Neural crest cell (in vitro differentiated cells): ENCODE data around the gene MAP7D3. TPM values are rescaled to one million over a fixed set of nuclear protein-coding genes. Genes with fewer than 3 reads are reported as not detected.

Experiments
- DNase-seq: peaks from one replicate; pipeline ENCODE4 v3.0.0; 2021; ENCODE audit warnings: low read depth, mixed read lengths, low spot score
- H3K27ac Mint-ChIP-seq: one replicate; pipeline ENCODE4 v1.8.0; 2021; ENCODE audit warnings: mild to moderate bottlenecking, mixed read lengths; ENCODE audit not compliant: unreplicated experiment
- H3K27me3 Mint-ChIP-seq: 2 replicates; pipeline ENCODE4 v1.8.0; 2021; ENCODE audit warnings: low read depth, mild to moderate bottlenecking, mixed read lengths
- H3K36me3 Mint-ChIP-seq: 2 replicates; pipeline ENCODE4 v1.8.0; 2021; ENCODE audit warnings: low read depth, mild to moderate bottlenecking, mixed read lengths
- H3K4me1 Mint-ChIP-seq: 2 replicates; pipeline ENCODE4 v1.8.0; 2021; ENCODE audit warnings: mixed read lengths
- H3K4me3 Mint-ChIP-seq: one replicate; pipeline ENCODE4 v1.8.0; 2021; ENCODE audit warnings: mild to moderate bottlenecking, mixed read lengths
- H3K9me3 Mint-ChIP-seq: 2 replicates; pipeline ENCODE4 v1.8.0; 2021; ENCODE audit warnings: mixed read lengths
- CTCF ChIP-seq: fragments of 200-600 bp; sonication (generic); conservative IDR thresholded peaks from 2 replicates; pipeline ENCODE4 v1.5.0; 2021; ENCODE audit warnings: antibody characterized with exemption, mild to moderate bottlenecking
- total RNA-seq: library from RNA; stranded (reverse); gene quantifications from 2 replicates; pipeline ENCODE4 v1.2.1, GENCODE V29; 2021

Gene MAP7D3
- total RNA-seq, 1 donor from 2014 or later = 12.8 TPM

GRCh38 chrX:136166221-136166855 lies 84.9 kb downstream of the MAP7D3 start:
- Mint-ChIP-seq H3K36me3 (peaks cover 3% of the 10 kb centered on the region), H3K27me3 (peaks cover 2% of the 10 kb centered on the region), H3K4me1 (peaks cover 34% of the 10 kb centered on the region), H3K27ac (no peak overlapping the region), H3K4me3 (no peak overlapping the region), H3K9me3 (peaks cover 5% of the 10 kb centered on the region)
- no peak for TF ChIP-seq CTCF
- DNase-seq = no peak

- Mint-ChIP-seq H3K9me3 (peaks cover 5% of the 10 kb centered on the region), H3K4me1 (peaks cover 34% of the 10 kb centered on the region), H3K36me3 (peaks cover 3% of the 10 kb centered on the region), H3K4me3 (no peak overlapping the region), H3K27ac (no peak overlapping the region), H3K27me3 (peaks cover 2% of the 10 kb centered on the region)
- DNase-seq = no peak
- TF ChIP-seq CTCF = no peak
Measured at GRCh38 chrX:136165406-136165805, 85.8 kb downstream of the MAP7D3 start.

- DNase-seq = no peak
- H3K27ac Mint-ChIP-seq = no peak overlapping the region
- no peak overlapping the region for H3K4me3 Mint-ChIP-seq
- peaks cover 19% of the 10 kb centered on the region for H3K4me1 Mint-ChIP-seq
- H3K27me3 Mint-ChIP-seq = peaks cover 2% of the 10 kb centered on the region
- TF ChIP-seq CTCF = no peak
- peaks cover 3% of the 10 kb centered on the region for H3K36me3 Mint-ChIP-seq
- peaks cover 5% of the 10 kb centered on the region for H3K9me3 Mint-ChIP-seq
Measured at GRCh38 chrX:136163689-136164088, 87.5 kb downstream of the MAP7D3 start.

Other genes starting within 250 kb of the MAP7D3 start
- 67.6 and 70.1 TPM in 2 replicates for gene FHL1, start 103.9 kb downstream of the MAP7D3 start, total RNA-seq
- not detected in 2 replicates for gene ADGRG4, start 49.6 kb upstream of the MAP7D3 start, total RNA-seq
- gene BRS3, start 236.5 kb upstream of the MAP7D3 start, total RNA-seq = not detected in 2 replicates
- 69.1 and 69.3 TPM in 2 replicates for gene HTATSF1, start 246.2 kb upstream of the MAP7D3 start, total RNA-seq